Stimulated activated naive CD8-positive, alpha-beta T cell treated with anti-CD3 and anti-CD28 coated beads, Interleukin-15, Interleukin-2, amounts not matched to agents 100 U/mL and 50 U/mL, for 24 hours (primary cell): ENCODE results near the gene GNPTG.
A peak's percentile ranks its signal among the peaks of the same experiment; 100 is the strongest.

Experiments
- ATAC-seq: fragments of 150-1000 bp; cut with Tn5 transposase; one replicate; pipeline ENCODE4 v1.10.0; 2021
- DNase-seq: peaks from one replicate; pipeline ENCODE4 v3.0.0; 2021

The GNPTG gene

DNA sequence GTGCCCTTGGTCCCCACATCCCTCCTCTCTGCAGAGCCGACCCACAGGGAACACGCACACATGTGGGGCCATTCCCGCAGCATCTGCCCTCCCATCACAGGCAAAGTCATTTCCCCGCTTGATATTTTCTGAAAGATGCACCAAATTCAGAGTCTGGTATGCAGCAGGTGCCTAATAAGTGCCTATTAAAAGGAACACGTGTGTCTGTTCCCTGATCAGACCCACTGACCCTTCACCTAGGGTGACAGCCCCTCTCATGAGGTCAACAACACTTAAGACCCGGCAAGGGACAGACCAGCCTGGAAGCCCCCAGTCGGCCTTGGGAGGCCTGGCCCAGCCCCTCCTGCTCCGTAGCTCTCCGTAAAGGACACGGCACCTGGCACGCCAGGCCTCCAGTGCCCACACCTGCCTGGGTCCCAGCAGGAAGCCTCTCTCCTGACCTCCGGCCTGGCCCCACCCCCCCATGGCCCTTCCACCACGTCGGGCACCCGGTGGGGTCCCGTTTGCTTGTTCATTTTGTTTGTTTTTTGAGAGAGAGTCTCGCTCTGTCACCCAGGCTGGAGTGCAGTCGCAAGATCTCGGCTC, 42.7 kb downstream of the GNPTG start:
- no peak for ATAC-seq
- DNase-seq: no peak

DNA sequence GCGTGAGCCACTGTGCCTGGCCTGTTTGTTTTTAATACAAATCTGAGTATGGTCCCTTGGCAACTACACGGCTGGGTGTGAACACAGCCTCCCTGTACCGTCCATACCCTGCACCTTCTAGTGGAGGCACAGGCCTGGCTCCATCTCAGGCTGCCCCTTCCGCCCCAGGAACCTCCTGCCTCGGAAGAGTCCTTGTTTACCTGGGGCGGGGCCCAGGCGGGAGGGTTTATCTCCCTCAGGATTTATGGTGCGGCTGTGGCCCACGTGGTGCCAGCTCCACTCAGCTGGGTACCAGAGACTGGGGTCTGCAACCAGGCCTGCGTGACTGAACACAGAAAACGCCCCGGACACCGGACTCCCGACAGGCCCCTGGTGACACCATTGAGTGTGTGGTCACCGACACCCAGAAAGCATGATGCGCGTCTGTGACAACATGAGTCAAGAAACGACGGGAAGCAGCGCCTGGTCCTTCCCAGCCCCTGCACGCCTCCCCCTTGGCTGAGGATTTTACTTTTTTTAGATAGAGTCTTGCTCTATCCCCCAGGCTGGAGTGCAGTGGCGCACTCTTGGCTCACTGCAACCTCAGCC, 43.8 kb downstream of the GNPTG start:
- no peak for DNase-seq
- ATAC-seq: no peak

DNA sequence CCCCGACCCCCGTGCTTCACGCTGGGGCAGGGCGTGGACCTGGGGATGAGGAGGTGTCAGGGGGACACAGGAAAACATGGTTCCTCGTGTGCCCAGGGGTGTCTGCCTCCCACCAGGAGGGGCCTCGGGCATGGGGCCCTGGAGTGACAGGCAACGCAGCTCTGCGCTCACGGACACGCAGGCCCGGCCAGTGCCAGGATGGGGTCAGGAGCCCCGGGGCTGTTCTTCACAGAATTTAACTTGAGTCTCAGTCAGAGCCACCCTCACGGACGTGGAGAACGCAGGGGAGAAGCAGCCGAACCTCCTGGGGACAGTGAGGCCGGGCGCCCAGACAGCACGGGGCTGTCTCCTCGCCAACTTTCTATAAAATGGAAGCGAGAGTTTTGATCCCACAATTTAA, 46.0 kb downstream of the GNPTG start:
- ATAC-seq (no peak), DNase-seq (no peak)

DNA sequence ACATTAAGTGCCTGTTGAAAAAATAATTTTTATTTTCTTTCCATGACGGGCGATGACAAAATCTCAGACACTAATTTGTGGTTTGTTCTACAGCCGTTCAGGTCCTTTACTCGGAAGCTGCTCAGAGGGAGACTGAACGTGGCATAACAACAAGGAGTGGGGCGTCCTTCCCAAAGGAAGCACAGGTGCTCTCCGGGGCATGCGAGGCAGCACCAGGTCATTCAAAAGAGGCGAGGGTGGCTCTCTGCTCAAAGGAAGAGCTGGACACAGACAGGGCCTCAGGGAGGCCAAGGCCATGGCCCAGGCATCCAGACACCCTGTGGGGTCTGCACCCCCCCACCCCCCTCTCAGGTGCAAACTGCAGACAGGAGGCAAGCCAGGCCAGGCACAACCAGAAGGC, 46.6 kb downstream of the GNPTG start:
- DNase-seq (no peak), ATAC-seq (no peak)

DNA sequence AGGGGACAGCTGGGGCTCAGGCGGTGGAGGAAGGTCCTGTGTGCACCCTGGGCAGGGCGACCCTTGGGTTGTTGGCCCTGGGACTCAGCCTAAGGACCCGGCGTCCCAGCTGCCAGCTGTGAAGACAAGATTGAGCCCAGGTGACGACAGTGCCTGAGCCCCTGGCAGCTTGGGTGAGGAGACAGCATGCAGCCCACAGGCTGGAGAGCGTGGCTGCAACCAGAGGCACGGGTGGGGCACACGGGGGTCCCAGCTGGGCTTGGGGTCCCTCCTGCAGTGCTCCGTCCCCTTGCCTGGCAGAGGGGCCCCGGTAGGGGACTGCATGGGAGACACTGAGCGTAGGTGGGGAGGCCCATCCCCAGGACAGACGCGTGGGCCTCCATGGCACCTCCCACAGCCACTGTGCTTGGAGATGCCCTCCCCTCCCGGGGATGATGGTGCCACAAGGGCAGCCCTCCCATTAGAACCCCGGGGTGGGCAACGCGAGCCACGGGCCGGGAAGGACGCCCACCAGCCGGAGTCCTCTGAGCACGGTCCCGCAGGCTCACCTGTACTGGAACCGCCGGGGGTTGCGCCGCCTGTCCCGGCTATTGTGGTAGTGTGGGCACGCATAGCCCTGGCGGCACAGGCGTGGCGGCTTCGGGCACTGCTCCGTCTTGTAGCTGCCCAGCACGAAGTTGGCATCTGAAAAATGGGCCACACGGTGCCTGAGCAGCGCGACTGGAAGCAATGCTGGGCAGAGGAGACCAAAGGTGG, 47.3 kb downstream of the GNPTG start:
- no peak for DNase-seq
- no peak for ATAC-seq

DNA sequence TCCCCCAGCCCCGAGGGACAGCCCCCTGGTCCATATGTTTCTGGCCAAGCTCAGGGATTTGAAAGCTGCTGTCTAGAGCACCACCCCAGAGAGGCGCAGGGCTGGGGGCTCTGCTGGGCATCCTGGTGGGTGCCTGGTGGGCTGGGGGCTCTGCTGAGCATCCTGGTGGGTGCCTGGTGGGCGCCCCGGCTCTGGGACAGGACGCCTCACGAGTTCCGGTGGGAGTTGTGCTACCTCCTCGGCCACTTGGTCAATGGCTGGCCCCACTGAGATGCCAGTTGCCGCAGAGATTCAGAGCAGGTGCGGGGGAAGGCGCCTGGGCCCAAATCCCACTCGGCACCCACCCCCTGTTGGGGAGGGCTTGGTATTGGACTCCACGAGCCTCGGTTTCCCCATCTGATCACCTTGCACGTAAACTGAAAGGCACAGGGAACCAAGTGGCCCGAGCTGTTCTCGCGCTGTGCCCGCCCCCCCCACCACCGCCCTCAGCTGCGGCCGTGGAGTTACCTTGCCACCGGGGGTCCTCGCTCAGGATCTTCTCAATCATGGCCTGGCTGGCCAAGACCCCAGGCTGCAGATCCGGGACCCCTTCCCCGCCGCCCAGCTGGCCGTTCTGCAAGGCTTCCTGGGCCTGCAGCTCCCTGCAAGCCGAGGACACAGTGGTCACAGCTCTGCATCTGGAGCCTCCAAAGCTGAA, 49.5 kb downstream of the GNPTG start:
- ATAC-seq: no peak

DNA sequence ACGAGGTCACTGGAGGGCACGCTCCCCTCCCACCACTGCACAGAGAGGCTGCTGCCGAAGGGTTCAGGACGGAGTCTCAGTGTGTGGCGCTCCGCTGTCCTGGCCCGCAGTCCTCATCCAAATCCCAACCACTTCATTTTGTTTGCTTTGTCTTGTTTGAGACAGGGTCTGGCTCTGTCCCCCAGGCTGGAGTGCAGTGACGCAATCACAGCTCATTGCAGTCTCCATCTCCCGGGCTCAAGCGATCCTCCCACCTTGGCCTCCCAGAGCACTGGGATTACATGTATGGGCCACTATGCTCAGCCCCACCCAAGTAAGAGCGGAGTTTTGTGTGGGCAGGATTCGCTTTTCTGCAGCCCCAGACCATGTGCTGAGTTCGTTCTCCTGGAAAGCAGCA, 50.0 kb downstream of the GNPTG start:
- no peak for ATAC-seq
- DNase-seq: no peak

More for the DNA sequence above, 49.5 kb downstream of the GNPTG start:
- DNase-seq: no peak

DNA sequence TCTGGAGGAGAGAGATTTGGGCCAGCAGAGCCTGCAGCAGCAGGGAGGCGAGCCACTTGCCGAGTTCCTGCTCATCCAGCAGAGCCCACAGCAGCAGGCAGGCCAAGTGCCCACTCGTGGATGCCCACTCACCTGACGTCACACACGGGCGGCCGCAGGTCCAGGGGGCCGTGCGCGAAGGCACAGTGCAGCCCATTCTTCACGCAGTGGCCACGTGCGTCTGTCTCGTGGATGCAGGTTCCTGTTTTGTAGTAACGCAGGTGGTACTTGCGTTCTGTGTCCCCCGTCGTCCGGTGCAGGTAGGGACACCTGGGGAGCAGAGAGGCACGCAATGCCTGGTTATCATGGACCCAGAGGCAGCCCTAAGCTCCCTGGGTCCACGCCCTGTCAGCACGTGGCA, 51.3 kb downstream of the GNPTG start:
- no peak for ATAC-seq
- no peak for DNase-seq

DNA sequence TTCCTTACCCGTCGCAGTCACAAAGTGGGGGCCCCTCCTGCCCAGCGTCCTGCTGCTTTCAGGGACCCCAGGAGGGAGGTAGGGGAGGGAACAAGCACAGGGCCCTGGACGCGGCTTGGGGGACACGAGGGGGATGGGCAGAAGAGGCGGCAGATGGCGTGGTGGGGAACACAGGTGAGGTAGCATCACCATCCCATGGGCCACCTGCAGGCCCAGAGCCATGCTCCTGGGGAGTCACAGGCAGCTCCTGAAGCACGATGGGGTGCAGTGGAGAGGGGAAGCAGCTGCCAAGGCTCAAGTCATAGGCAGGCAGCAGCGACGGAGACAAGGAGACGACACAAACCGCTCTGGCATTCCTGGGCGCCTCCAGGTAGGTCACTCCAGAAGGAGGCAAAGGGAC, 52.0 kb downstream of the GNPTG start:
- ATAC-seq (no peak), DNase-seq (no peak)

DNA sequence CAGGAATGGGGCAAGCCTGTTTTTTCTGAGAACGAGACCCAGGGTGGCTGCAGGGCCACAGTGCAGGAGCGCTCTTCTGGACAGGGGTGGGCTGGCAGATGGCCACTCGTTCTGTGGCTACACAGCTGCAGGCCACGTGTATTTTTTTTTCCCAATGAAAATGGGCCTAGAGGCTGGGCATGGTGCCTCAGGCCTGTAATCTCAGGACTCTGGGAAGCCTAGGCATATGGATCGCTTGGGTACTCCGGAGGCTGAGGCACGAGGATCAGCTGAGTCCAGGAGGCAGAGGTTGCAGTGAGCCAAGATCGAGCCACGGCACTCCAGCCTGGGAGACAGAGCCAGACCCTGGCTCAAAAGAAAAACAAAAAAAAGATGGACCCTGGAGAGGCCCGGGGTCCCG, 56.0 kb downstream of the GNPTG start:
- ATAC-seq: no peak

DNA sequence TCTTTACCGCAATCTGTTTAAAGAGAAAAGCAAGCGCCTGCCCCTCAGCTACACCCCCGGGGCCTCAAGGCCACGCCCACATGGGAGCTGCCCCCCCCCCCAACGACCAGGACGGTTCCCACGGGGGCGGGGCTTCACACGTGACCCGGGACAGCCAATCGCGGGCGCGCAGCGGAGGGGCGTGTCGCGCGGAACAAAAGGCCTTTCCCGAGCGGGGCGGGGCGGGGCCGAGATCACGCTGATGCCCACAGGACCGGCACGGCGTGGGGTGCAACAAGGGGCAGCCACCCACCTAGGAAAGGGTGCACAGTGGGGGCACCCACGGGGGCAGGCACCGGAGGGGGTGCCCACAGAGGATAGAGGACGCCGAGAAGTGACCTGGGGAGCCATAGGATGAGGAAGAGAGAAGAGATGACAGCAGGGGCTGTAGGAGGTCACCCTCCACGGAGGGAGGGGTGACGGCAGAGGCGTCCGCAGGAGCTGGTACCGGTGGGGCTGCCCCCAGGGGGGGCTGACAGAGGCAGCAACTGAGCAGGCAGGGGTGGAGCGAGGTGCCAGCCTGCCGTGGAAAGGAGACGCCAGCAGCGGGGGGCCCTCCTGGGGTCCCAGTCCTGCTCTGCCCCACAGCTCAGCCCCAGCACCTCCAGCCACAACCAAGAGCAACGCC, 56.6 kb downstream of the GNPTG start:
- peak; percentile 93 for ATAC-seq
- DNase-seq: peak; percentile 98

More for the DNA sequence above, 56.0 kb downstream of the GNPTG start:
- no peak for DNase-seq

DNA sequence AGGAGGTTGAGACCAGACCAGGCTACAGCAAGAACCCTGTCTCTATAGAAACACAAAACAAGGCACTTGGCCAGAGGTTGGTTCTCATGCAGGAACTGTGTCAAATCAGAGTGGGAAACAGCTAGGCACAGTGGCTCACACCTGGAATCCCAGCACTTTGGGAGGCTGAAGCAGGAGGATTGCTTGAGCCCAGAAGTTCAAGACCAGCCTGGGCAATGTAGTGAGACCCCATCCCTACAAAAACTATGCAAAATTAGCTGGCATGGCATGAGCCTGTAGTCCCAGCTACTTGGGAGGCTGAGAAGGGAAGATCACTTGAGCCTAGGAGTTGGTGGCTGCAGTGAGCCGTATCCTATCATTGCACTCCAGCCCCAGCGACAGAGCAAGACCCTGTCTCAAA, 61.1 kb downstream of the GNPTG start:
- DNase-seq (no peak), ATAC-seq (no peak)
